CD4-positive, alpha-beta T cell treated with Interleukin-6 for 4 hours (primary cell): Measurements from ENCODE around the gene CTSE.

Experiments used
- DNase-seq: peaks from one replicate; pipeline ENCODE4 v3.0.0-alpha.2; 2020; ENCODE audit warnings: mixed read lengths

CTSE gene

GRCh38 chr1:205989786-205990185 lies 33.9 kb downstream of the CTSE start:
- DNase-seq = no peak

GRCh38 chr1:205988585-205988995 lies 35.1 kb downstream of the CTSE start:
- no peak for DNase-seq

GRCh38 chr1:205986861-205987260 lies 36.8 kb downstream of the CTSE start:
- DNase-seq = no peak

- no peak for DNase-seq
These were observed 37.4 kb downstream of the CTSE start for GRCh38 chr1:205986292-205986691.

- DNase-seq = no peak
These were observed 38.2 kb downstream of the CTSE start for GRCh38 chr1:205985330-205986005.

- no peak for DNase-seq
These were observed 39.6 kb downstream of the CTSE start for GRCh38 chr1:205983925-205984725.

- DNase-seq = no peak
These were observed 42.4 kb downstream of the CTSE start for GRCh38 chr1:205981257-205981656.

GRCh38 chr1:205980237-205980870 lies 43.3 kb downstream of the CTSE start:
- no peak for DNase-seq

GRCh38 chr1:205979301-205979700 lies 44.4 kb downstream of the CTSE start:
- DNase-seq = no peak

- DNase-seq = no peak
These were observed 45.0 kb downstream of the CTSE start for GRCh38 chr1:205978676-205979075.

- peak; percentile 82 for DNase-seq
These were observed 46.2 kb downstream of the CTSE start for GRCh38 chr1:205977402-205978014.

- no peak for DNase-seq
These were observed 46.8 kb downstream of the CTSE start for GRCh38 chr1:205976708-205977401.

GRCh38 chr1:205976036-205976435 lies 47.7 kb downstream of the CTSE start:
- no peak for DNase-seq

- DNase-seq = no peak
These were observed 48.2 kb downstream of the CTSE start for GRCh38 chr1:205975387-205975998.

GRCh38 chr1:205974712-205975111 lies 49.0 kb downstream of the CTSE start:
- DNase-seq = no peak

GRCh38 chr1:205973377-205974232 lies 50.1 kb downstream of the CTSE start:
- no peak for DNase-seq

- no peak for DNase-seq
These were observed 51.1 kb downstream of the CTSE start for GRCh38 chr1:205972491-205973168.

- DNase-seq = no peak
These were observed 51.6 kb downstream of the CTSE start for GRCh38 chr1:205972081-205972480.

- DNase-seq = no peak
These were observed 52.6 kb downstream of the CTSE start for GRCh38 chr1:205971082-205971481.

- DNase-seq = no peak
These were observed 53.2 kb downstream of the CTSE start for GRCh38 chr1:205970486-205970885.

- no peak for DNase-seq
These were observed 54.5 kb downstream of the CTSE start for GRCh38 chr1:205969229-205969628.
